ENCODE measurements around the gene SIPA1.
"Not testable (repeated sequence)": the region's sequence is repeated elsewhere in the genome, so short reads cannot be mapped to it uniquely, and the experiment has no call there.

The SIPA1 gene

GRCh38 chr11:65658174-65659021 lies 20.5 kb downstream of the SIPA1 start:
- DNase-seq (ENCODE audit: low spot score), result no peak

- no peak for DNase-seq (ENCODE audit: low spot score)
Measured at GRCh38 chr11:65660038-65660437, 22.1 kb downstream of the SIPA1 start.

GRCh38 chr11:65660908-65661307 lies 23.0 kb downstream of the SIPA1 start:
- not testable (repeated sequence) for DNase-seq (ENCODE audit: low spot score)

- no peak for DNase-seq (ENCODE audit: low spot score)
Measured at GRCh38 chr11:65661599-65662246, 23.8 kb downstream of the SIPA1 start.

GRCh38 chr11:65662247-65662798 lies 24.4 kb downstream of the SIPA1 start:
- no peak for DNase-seq (ENCODE audit: low spot score)

GRCh38 chr11:65662799-65663638 lies 25.1 kb downstream of the SIPA1 start, which contains the start of gene RELA:
TSS of gene RELA (minus strand) at chr11:65662916. CDS start at chr11:65662832, 84 bp downstream.
- peak; percentile 92 for DNase-seq (ENCODE audit: low spot score)

GRCh38 chr11:65663639-65664200 lies 25.8 kb downstream of the SIPA1 start:
- peak; percentile 63 for DNase-seq (ENCODE audit: low spot score)

GRCh38 chr11:65672180-65672860 lies 34.4 kb downstream of the SIPA1 start:
- DNase-seq (ENCODE audit: low spot score), result no peak

GRCh38 chr11:65672982-65673381 lies 35.1 kb downstream of the SIPA1 start:
- no peak for DNase-seq (ENCODE audit: low spot score)

- DNase-seq (ENCODE audit: low spot score), result no peak
Measured at GRCh38 chr11:65680192-65680743, 42.4 kb downstream of the SIPA1 start.

GRCh38 chr11:65683480-65683879 lies 45.6 kb downstream of the SIPA1 start:
- not testable (repeated sequence) for DNase-seq (ENCODE audit: low spot score)

GRCh38 chr11:65685981-65686380 lies 48.1 kb downstream of the SIPA1 start:
- no peak for DNase-seq (ENCODE audit: low spot score)

GRCh38 chr11:65691847-65692246 lies 53.9 kb downstream of the SIPA1 start:
- not testable (repeated sequence) for DNase-seq (ENCODE audit: low spot score)

- DNase-seq (ENCODE audit: low spot score), result no peak
Measured at GRCh38 chr11:65692367-65692766, 54.5 kb downstream of the SIPA1 start.

GRCh38 chr11:65695459-65696241 lies 57.7 kb downstream of the SIPA1 start:
- no peak for DNase-seq (ENCODE audit: low spot score)

GRCh38 chr11:65696802-65697552 lies 59.1 kb downstream of the SIPA1 start:
- no peak for DNase-seq (ENCODE audit: low spot score)

GRCh38 chr11:65698205-65698604 lies 60.3 kb downstream of the SIPA1 start:
- no peak for DNase-seq (ENCODE audit: low spot score)

- no peak for DNase-seq (ENCODE audit: low spot score)
Measured at GRCh38 chr11:65699306-65699705, 61.4 kb downstream of the SIPA1 start.

GRCh38 chr11:65700399-65700798 lies 62.5 kb downstream of the SIPA1 start:
- DNase-seq (ENCODE audit: low spot score), result no peak

Data from hepatic stellate cell (primary cell).